ENCODE measurements around the gene CAPN1.
"Not testable (repeated sequence)": the region's sequence is repeated elsewhere in the genome, so short reads cannot be mapped to it uniquely, and the experiment has no call there.

CAPN1 gene

DNA sequence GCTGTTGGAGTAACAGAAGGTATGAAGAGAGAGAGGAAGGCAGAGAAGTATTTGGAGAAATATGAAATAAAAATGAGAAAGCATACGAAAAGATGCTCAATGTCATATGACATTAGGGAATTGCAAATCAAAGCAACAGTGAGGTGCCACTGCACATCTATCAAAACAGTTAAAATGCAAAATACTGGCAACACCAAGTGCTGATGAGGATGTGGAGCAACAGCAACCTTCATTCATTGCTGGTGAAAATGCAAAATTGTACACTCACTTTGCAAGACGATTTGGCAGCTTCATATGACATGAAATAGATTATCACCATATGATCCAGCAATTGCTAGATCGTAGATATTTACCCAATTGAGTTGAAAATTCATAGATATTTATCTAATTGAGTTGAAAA is 21.1 kb upstream of the CAPN1 start:
- no peak for DNase-seq (ENCODE audit: low read depth in 2 of 2)

DNA sequence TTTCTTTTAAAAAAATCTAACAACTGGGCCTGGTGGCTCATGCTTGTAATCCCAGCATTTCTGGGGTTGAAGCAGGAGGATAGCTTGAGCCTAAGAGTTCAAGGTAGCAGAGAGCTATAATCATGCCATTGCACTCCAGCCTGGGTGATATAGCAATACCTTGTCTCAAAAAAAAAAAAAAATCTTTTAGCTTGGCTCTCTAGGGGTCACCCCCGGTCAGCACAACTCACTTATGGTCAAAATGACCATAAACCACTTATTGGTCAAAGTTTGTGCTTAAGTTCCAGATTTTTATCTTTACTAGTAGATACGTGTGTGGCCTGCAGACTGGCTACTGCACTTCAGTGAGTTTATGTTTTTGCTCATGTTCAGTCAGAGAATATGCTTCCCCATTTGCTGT is 18.0 kb upstream of the CAPN1 start:
- no peak for DNase-seq (ENCODE audit: low read depth in 2 of 2)

DNA sequence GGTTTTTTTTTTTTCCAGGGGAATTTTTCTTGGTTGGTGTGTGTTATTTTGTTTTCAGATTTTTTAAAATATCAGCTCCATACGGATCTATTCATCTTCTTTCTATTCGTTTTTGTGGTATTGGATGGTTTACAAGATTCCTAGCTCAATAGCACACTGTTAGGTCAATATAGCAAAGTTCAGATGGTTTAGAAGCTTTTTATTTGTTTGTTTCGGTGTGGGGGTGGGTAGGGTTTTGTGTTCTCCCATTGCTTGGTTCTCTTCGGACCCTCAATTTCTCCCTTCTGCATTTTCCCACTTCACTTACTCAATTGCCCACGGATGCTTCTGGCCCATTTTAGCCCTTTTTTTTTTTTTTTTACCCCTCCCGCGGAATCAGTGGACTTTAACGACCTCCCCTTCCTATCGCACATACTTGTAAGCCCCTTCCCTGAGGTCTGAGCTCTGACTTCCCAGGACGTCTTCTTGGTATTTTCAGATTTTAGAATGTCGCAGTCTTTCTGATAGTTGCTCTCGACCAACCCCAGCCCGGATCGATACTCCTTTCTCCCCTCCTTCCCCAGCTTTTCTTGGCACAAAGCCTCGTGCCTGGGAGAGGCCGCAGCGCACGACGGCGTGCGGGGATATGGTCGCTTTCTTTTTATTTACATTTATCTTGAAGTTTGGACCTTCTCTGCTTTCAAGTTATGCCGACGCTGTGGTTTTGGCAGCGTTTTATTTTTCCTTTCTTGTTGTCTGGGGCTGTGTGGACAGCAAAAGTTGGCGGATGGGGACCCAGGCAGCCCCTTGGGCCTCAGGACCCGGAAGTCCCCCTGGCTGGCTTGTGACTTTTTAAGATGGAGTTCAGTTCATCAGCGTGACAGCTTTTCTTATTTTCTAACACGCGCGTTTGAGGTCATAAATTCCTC is 16.1 kb upstream of the CAPN1 start:
- no peak for DNase-seq (ENCODE audit: low read depth in 2 of 2)

DNA sequence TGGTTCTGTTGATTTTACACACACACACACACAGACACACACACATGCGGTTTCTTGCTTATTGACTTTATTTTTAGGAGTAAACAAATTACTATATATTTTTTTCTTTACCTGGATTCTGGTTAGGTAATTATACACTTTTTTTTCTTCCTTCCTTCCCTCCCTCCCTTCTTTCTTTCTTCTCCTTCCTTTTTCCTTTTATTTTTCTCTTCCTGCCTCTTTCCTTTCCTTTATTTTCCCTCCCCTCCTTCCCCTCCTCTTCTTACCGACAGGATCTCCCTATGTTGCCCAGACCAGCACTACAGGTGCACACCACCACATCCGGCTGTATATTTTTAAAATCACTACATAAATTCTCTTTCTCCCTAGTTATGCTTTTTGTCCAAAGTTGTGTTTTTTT is 14.8 kb upstream of the CAPN1 start:
- DNase-seq (ENCODE audit: low read depth in 2 of 2), result no peak

DNA sequence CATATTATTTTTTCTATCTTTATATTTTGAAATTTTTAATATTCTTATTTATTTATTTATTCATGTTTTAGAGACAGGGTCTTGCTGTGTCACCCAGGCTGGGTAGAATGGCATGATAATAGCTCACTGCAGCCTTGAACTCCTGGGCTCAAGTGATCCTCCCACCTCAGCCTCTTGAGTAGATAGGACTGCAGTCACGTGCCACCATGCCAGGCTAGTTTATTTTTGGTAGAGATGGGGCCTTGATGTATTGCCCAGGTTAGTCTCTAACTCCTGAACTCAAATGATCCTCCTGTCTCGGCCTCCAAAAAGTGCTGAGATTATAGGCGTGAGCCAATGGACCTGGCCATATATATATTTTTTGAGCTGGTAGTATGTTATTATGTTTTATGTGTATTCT is 14.1 kb upstream of the CAPN1 start:
- DNase-seq (ENCODE audit: low read depth in 2 of 2), result no peak

DNA sequence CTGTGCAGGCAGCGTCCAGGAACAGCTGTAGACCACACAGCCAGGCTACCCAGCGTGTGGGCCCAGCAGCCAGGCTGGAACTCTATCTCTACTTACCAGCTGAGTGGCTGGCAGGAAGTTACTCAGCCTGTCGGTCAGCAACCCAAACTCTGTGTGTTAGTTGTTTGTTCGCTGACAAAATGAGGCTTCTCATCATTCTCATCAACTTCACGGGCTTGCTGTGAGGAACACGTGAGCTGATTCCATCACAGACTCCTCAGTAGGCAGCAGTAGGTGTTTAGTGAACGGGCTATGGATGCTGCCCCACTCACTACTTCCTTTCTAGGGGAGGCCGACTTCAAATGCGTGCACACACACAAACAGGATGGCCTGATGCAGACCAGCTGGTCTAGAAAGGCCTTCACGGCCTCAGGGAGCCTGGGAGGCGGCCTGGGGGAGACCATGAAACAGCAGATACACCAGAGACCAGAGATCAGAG is 12.5 kb upstream of the CAPN1 start:
- no peak for DNase-seq (ENCODE audit: low read depth in 2 of 2)

DNA sequence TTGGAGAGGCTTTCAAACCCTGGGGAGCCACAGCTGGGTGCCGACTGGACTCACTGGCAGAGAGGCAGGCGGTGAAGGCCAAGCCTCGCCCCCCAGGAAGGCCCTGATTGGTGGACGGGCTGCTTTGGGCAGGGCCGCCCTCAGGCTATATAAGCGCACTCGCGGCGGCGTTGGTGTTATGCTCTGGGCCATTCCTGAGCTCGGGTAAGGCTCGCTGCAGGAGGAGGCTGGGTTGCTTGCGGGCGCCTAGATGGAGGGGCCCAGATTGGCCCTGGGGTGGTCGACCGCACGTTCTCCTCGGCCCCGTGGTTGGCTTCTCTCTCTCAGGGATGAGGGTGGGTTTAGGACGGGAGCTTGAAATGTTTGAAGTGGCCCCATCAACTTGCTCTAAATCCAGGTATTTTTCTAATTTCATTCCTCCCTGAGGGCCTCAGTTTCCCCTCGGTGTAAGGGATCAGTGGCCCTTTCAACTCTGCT is 11.6 kb upstream of the CAPN1 start, which contains the start of gene SPDYC:
Gene SPDYC, plus strand, starts transcription at position 176 of the 477 bp plus-strand sequence. CDS start 1,125 bp downstream, outside the sequence.
- DNase-seq (ENCODE audit: low read depth in 2 of 2), result no peak

DNA sequence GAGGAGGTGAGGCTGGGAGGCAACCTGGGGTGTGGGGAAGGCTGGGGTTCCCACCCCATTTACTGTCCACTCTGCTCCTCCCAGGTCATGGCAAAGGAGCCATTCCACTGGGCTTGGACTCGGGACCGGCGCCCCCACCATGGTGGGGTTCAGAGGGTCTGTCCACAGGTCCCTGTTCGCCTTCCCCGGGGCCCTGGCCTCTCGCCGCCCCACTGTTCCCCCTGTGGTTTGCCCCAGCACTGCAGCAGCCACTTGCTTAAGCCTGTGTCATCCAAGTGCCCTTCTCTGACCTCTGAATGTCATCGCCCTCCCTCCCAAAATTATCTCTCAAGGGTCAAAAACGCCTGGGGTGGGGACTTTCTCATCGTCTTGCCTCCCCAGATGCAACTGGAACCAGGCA is 9.1 kb upstream of the CAPN1 start:
- no peak for DNase-seq (ENCODE audit: low read depth in 2 of 2)

DNA sequence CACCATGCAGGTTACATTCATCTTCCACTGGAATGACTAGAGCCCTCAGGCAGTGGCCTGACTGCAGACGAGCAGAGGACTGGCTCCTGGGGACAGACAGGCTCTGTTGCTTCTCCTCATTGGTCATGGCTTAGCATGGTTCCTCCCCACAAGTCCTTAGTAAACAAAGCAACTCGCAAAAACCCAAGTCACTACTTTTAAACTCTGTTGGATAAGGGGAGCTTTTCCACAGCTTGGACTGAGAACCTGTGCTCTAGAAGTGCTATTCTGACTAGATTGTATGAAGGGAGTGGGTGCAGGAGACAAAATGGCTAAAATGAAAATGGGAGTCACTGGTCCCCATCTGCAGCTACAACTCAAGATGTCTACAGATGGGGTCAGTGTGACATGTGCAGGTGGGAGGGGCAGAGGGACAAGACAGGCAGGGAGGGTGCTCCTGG is 7.1 kb upstream of the CAPN1 start:
- DNase-seq (ENCODE audit: low read depth in 2 of 2), result not testable (repeated sequence)

DNA sequence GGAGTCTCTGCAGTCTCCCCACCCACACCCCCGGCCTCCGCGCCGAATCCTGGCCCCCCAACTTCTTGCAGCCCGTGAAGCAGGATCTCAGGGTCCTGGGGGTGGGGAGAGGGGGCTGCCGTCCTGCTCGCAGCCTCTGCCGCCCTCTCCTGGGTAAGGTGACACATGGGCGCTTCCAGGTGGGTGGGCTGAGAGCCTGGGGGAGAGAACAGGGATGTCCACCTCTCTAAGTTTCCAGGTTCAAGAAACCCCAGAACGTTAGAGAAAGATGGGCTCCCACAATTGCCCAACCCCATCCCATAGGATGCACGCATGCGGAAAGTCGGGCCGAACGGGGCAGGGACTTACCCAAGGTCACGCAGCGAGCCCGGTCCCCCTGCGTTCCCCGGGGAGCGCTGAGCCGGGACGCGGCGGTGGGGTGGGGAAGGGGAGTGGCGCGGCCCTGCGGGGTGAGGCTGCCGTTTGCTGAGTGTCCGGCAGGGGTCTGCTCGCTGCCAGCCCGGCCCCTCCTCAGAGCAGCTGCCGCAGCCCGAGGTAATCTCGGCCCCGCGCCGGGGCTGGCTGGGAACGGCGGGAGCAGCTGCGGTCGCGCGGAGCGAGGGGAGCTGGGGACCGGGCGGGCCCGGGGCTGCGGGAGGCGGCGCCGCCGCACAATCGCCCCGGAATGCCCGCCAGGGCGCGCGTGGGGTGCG is 705 bp upstream of the CAPN1 start:
- peak; percentile 43 to 50 for DNase-seq (ENCODE audit: low read depth in 2 of 2)

DNA sequence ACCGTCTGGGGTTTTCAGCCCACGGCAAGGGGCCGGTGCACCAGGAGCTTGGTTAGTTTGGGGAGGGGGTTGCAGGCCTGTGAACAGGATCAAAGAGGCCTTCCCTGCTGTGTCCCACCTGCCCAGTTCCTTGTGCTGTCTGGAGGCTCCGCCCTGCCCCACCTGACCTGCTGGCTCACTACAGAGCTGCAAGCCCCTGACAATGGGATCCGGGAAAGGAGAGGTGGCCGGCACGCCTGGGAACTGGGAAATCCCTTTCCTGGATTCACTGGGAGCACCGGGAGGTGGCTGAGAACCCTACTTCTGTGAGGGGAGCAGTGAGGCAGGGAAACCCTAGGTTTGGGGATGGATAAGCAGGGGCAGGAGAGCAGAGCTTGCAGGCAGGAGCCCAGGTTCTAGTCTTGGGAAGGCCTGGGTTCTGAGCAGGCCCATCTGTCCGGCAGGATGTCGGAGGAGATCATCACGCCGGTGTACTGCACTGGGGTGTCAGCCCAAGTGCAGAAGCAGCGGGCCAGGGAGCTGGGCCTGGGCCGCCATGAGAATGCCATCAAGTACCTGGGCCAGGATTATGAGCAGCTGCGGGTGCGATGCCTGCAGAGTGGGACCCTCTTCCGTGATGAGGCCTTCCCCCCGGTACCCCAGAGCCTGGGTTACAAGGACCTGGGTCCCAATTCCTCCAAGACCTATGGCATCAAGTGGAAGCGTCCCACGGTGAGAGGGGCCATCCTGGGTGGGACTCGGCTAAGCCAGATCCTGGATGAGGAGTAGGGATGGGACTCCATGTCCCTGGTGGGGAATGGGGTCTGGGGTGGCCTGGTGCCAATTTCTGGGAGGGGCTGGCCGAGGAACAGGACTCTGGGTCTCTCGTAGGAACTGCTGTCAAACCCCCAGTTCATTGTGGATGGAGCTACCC is 786 bp downstream of the CAPN1 start:
- DNase-seq (ENCODE audit: low read depth in 2 of 2), result no peak

DNA sequence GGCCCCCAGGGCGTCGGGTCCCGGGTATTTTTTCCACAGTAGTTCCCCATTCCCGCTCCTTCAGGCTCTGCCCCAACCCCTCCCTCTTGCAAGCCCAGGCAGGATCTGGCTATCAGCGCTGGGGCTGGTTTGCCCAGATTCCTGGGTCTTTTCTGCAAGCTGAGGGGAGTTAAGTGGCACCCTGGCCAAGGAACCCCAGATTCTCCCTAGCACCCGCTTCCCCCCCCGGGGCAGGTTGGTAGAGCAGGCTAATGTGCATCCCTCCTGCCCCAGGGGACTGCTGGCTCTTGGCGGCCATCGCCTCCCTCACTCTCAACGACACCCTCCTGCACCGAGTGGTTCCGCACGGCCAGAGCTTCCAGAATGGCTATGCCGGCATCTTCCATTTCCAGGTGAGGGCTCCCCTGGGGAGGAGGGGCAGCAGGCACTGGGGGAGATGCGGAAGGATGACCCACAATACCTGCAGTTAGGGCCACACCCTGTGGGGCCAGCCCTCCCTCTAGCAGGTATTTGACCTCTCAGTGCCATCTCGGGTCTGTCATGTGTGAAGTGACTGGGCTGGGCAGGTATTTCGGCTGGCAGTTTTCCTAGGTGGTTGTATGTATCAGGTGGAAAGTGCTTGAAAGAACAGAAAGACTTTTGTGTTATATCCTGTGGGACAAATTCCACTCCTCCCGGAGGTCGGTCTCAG is 1.6 kb downstream of the CAPN1 start:
- DNase-seq (ENCODE audit: low read depth in 2 of 2), result no peak

DNA sequence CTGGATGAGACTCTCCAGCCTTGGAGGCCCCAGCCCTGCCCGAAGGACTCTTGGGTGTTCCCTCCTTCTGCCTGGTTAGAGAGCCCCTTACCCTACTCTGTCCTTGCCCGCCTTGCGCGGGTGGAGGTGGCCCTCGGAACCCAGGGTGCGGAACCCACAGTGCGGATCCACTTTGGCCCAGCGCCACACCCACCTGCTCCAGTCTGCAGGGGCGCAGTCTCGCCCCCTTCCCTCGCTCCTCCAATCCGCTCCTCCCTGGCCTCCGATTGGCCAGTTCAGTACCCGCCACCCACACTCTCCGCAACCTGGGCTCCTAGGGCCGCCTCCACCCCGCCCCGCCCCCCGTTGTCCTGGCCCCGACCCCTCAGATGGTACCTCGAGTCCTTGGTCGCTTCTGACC is 2.4 kb downstream of the CAPN1 start:
- DNase-seq (ENCODE audit: low read depth in 2 of 2), result no peak

DNA sequence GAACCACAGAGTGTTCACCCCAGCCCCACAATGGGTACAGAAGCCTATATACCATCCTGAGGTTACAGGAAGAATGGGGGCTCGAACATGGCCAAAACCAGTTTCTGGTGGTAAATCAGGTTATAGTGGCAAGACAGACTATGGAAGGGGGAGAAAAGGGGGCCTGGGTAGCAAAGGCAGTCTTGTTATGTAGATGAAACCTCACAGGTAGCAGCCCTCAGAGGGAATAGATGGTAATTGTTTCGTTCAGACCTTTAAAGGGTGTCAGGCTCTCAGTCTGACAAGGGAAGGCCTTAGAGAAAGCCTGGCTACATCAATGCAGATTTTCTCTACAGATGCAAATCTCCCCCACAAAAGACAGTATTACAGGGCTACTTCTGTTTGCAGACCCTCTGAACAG is 3.4 kb downstream of the CAPN1 start:
- no peak for DNase-seq (ENCODE audit: low read depth in 2 of 2)

DNA sequence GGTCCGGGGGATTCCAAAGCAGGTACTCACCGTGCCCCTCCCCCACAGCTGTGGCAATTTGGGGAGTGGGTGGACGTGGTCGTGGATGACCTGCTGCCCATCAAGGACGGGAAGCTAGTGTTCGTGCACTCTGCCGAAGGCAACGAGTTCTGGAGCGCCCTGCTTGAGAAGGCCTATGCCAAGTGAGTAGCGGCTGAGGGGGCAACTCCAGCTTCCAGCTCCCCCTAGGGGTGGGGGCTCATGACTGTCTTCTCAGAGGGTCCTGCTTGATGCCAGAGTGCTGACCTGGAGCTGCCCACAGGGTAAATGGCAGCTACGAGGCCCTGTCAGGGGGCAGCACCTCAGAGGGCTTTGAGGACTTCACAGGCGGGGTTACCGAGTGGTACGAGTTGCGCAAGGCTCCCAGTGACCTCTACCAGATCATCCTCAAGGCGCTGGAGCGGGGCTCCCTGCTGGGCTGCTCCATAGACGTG is 4.2 kb downstream of the CAPN1 start:
- no peak for DNase-seq (ENCODE audit: low read depth in 2 of 2)

DNA sequence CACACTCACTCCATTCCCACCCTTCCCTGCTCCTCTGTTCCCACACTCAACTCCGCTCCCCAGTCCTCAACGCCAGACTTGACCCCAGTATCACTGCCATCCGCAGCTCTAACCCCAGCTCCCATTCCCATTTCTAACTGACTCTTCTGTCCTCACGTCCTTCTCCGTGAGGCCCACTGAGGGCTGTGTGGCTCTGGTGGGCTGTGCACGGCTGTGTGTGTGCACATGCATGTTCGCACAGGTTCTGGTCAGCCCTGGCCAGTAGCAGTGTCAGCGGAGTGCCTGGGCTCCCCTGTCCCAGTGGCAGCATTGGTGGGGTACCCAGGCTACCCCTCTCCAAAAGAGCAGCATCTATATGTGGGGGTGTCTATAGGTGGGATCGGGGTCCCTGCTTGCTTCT is 5.0 kb downstream of the CAPN1 start:
- no peak for DNase-seq (ENCODE audit: low read depth in 2 of 2)

DNA sequence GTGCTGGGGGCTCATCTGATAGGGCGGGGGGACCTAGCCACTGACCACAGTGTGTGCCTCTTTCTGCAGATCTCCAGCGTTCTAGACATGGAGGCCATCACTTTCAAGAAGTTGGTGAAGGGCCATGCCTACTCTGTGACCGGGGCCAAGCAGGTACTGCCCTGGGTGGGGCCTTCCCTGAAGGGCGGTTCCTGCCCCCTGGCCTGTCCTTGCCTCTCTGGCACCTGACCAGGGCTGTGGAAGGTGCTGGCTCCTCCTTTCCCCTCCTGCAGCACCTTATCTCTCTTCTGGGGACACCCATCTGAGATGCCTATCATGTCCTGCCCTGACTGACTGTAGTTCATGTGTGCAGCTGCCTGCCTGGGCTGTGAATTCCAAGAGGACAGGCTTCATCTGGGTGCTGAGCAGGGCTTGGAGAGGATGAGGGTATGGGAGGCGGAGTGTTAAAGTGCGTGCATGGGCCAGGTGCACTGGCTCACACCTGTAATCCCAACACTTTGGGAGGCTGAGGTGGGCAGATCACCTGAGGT is 5.5 kb downstream of the CAPN1 start:
- DNase-seq (ENCODE audit: low read depth in 2 of 2), result no peak

DNA sequence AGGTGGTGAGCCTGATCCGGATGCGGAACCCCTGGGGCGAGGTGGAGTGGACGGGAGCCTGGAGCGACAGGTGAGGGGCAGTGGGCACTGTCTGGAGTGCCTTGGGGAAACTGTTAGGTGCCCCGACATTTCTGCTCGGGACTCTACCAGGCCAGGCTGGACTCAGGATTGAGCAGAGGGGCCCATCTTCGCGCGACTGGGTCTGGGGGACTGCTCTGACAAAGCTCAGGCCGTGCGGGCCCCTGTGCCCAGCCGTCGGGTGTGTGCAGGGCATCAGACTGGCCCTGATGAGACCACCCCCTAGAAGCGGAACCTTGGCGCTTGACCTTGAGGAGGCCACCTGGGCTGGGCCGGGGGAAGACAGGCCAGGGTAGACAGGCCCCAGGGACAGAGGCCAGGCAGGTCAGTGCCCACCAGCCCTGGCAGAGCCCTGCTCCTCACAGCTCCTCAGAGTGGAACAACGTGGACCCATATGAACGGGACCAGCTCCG is 6.3 kb downstream of the CAPN1 start:
- DNase-seq (ENCODE audit: low read depth in 2 of 2), result no peak

DNA sequence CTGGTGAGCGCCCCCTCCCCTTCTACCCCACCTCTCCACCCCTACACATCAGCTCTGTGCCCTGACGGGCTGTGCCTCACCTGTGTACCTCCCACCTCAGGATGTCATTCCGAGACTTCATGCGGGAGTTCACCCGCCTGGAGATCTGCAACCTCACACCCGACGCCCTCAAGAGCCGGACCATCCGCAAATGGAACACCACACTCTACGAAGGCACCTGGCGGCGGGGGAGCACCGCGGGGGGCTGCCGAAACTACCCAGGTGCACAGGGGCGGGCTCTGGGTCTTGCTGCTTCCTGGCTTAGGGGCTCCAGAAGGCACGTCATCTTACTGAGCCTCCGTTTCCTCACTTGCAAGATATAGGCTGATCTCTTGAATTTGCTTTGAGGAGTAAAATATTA is 6.8 kb downstream of the CAPN1 start:
- DNase-seq (ENCODE audit: low read depth in 2 of 2), result no peak

DNA sequence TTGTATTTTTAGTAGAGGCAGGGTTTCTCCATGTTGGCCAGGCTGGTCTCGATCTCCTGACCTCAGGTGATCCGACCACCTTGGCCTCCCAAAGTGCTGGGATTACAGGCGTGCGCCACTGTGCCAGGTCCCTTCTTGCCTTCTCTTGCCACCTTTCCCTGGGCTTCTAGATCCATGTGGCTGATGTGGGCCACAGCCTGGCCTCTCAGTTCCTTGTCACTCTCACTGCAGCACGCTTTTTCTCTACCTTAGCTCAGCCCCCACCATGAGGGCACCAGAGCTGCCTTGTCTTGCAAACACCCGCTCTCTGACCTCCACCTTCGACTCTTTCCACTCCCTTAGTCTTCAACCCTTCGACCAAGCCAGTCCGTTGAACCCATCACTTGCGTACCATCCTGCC is 7.5 kb downstream of the CAPN1 start:
- DNase-seq (ENCODE audit: low read depth in 2 of 2), result no peak

DNA sequence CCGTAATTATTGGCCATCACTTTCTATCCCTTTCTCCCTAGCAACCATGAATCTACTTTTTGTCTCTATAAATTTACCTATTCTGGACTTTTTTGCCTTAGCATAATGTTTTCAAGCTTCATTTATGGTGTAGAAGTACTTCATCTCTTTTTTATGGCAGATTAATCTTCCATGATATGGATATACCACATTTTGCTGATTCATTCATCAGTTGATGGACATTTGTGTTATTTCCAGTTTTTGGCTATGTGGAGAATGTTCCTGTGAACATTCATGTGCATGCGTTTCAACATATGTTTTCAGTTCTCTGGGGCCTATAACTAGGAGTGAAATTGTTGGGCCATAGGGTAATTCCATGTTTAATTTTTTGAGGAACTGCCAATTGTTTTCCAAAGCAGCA is 12.8 kb downstream of the CAPN1 start:
- DNase-seq (ENCODE audit: low read depth in 2 of 2), result no peak

All from stimulated activated CD8-positive, alpha-beta memory T cell treated with anti-CD3 and anti-CD28 coated beads, Interleukin-15, amount 100 ng/mL, for 48 hours (primary cell).